Muscle of leg (tissue), 11 donors: ENCODE measurements around the gene KLHL17. TPM values are rescaled to one million over a fixed set of nuclear protein-coding genes. Genes with fewer than 3 reads are reported as not detected.
"Not testable (repeated sequence)": the region's sequence is repeated elsewhere in the genome, so short reads cannot be mapped to it uniquely, and the experiment has no call there.

Source experiments
- DNase-seq: peaks from one replicate; pipeline ENCODE4 v3.0.0; 2013
- H3K27ac ChIP-seq: one replicate; pipeline ENCODE4 v1.5.1; 2013; ENCODE audit warnings: mild to moderate bottlenecking, low read length, control low read depth
- H3K27me3 ChIP-seq: one replicate; pipeline ENCODE4 v1.6.1; 2013; ENCODE audit warnings: low read length; ENCODE audit not compliant: control insufficient read depth, insufficient read depth
- H3K36me3 ChIP-seq: one replicate; pipeline ENCODE4 v1.6.1; 2013; ENCODE audit warnings: low read length; ENCODE audit not compliant: control insufficient read depth, insufficient read depth
- H3K4me1 ChIP-seq: one replicate; pipeline ENCODE4 v1.6.1; 2013; ENCODE audit warnings: low read length; ENCODE audit not compliant: control insufficient read depth, insufficient read depth
- H3K4me3 ChIP-seq: one replicate; pipeline ENCODE4 v1.5.1; 2013; ENCODE audit warnings: low read length, control low read depth
- H3K9me3 ChIP-seq: replicated peaks from 2 replicates; pipeline ENCODE4 v1.6.1; 2013; ENCODE audit warnings: low read depth, low read length; ENCODE audit not compliant: control insufficient read depth
- WGBS: methylation state at CpG from one replicate; pipeline ENCODE4 v1.1.5; 2013; ENCODE audit warnings: missing lambda C conversion rate; ENCODE audit not compliant: insufficient coverage; 5-methylcytosine and 5-hydroxymethylcytosine counted together
- polyA plus RNA-seq, 8 donors: library from polyadenylated mRNA; unstranded; fragments of 120-200 nt; gene quantifications; one replicate each; pipeline versions ENCODE4 v1.2.1 to v1.2.3, GENCODE V29; 2013; ENCODE audit warnings: inconsistent platforms in 1 of 8, low replicate concordance in 1 of 8; ENCODE audit not compliant: insufficient read length in 8 of 8, insufficient read depth in 1 of 8
- total RNA-seq: library from RNA; stranded (reverse); fragments of 120-200 nt; gene quantifications from one replicate; pipeline ENCODE4 v1.2.4, GENCODE V29; 2013

Gene KLHL17
- total and polyA plus RNA-seq, 9 donors, result 3.9 to 8.1 (median 5.6) TPM

DNA sequence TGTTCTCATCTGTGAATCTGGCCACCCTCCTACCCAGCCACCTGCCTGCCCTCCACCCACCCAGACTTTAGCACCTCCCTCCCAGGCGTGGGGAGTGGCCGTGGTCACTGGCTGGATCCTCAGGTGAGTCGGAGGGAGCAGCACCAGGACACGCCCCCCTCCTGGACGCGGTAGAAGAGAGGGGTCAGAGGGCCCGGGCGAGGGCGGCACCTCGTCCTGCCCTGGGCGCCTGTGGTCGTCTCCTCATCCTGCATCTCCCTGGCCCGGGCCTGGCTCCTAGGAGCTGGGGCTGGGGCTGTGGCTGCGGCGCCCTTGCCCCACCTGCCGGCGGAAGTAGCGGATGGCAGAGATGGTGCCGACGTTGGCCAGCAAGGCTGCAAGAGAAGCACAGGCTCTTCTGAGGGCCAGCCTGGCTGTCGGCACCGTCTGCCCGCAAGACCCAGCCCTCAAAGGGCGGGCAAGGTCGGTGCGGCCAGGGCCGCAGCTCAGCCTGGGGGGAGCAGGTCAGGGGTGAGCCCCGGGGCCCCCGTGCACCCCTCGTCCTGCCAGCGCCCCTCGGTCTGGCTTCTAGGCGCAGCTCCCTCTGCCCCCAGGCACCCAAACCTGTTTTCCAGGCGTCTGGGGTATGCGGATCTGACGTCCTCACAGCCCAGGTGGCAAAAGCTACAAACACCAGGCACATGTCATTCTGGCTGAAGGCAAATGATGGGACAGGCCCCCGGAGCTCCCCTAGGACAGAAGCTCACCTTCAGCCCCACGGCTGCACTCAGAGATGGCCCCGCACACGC lies 15.7 kb downstream of the KLHL17 start:
- Histone ChIP-seq H3K9me3 (no peaks in the 10 kb centered on the region), H3K36me3 (no peaks in the 10 kb centered on the region), H3K27me3 (peaks cover 54% of the 10 kb centered on the region), H3K27ac (no peak overlapping the region), H3K4me3 (no peak overlapping the region), H3K4me1 (peaks cover 10% of the 10 kb centered on the region)
- WGBS, result under 1% methylated on average over 33 of the region's 40 CpGs
- DNase-seq, result no peak

DNA sequence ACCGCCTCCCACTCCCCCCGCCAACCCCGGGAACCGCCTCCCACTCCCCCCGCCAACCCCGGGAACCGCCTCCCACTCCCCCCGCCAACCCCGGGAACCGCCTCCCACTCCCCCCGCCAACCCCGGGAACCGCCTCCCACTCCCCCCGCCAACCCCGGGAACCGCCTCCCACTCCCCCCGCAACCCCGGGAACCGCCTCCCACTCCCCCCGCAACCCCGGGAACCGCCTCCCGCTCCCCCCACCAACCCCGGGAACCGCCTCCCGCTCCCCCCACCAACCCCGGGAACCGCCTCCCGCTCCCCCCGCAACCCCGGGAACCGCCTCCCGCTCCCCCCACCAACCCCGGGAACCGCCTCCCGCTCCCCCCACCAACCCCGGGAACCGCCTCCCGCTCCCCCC lies 16.4 kb downstream of the KLHL17 start:
- not testable (repeated sequence) for H3K36me3 ChIP-seq, H3K4me3 ChIP-seq, DNase-seq, H3K27ac ChIP-seq, H3K9me3 ChIP-seq
- WGBS, result no CpG with 5 or more reads among the region's 39 CpGs
- Histone ChIP-seq H3K4me1 (peaks cover 12% of the 10 kb centered on the region), H3K27me3 (peaks cover 47% of the 10 kb centered on the region)

DNA sequence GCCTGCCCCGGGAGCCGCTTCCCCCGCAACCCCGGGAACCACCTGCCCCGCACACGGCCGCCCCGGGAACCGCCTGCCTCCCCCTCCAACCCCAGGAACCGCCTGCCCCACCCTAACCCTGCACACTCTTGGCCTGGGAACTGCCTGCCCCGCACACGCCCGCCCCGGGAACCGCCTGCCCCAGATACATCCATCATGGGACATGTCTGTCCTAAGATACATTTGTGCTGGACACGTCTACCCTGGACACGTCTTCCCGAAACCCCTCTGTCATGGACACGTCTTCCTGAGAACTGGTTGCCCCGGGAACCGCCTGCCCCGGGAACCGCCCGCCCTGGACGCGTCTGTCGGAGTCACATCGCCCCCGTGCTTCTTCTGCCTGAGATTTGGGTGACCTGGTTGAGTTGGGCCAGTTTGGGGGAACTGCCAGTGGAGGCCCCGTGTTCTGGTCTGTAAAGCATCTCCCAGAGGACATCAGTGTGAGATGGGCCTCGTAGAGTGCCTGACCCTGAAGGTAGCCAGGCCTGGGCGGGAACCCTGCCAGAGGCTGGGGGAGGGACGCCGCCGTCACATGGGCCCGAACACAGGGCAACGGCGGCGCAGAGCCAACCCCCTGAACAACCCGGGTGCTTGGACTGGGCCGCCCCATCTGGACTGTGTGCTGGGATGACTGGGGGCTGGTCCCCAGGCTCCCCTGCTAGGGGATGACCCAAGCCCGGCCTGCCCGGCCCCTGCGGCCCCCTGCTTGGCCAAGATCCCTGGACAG lies 17.9 kb downstream of the KLHL17 start:
- peaks cover 41% of the 10 kb centered on the region for H3K27me3 ChIP-seq
- 86% methylated on average over 42 of the region's 44 CpGs for WGBS
- H3K4me3 ChIP-seq, result no peak overlapping the region
- H3K27ac ChIP-seq, result no peak overlapping the region
- no peaks in the 10 kb centered on the region for H3K9me3 ChIP-seq
- peaks cover 20% of the 10 kb centered on the region for H3K4me1 ChIP-seq
- no peaks in the 10 kb centered on the region for H3K36me3 ChIP-seq
- no peak for DNase-seq

DNA sequence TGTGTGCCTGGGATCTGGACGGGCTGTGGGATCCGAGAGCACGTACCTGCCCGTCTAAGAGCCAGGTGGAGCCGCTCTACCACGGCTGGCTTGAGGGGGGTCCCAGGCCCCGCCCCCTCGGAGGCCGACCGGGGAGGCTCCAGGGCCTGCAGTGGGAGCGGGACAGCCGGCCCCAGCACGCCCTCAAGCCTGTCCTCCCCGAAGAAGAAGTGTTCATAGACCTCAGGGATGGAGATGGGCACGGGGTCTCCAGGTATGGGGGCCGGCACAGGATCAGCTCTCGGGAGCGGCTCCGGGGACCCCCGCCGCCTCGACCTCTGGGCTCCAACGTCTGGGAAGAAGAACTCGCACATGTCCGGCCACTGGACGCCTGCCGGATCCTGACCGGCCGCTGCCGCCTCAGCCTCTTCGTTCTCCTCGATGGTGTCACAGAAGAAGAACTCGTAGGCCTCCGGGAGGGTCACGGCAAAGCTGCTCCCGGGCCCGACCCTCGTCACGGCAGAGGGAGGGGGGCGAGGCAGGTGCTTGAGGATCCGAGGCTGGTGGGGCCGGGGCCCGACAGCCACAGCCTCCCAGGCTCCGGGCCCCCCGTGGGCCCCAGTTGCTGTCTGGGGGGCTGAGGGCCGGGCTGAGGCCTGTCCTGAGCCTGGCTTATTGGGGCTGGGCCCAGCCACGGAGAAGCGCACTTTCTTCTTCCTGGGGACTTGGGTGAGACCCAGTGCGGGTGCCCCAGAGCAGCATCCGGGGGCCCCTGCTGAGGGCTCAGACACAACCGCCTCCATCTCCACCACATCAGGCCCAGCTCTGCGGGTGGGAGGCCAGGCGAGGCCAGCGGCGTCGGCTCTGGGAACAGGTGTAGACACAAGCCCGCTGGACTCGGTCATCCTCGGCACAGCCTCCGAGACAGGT lies 18.7 kb downstream of the KLHL17 start:
- Histone ChIP-seq H3K9me3 (no peaks in the 10 kb centered on the region), H3K4me1 (peaks cover 20% of the 10 kb centered on the region), H3K36me3 (no peaks in the 10 kb centered on the region), H3K27me3 (peaks cover 40% of the 10 kb centered on the region), H3K4me3 (no peak overlapping the region), H3K27ac (no peak overlapping the region)
- no peak for DNase-seq
- WGBS, result 76% methylated on average over 47 of the region's 60 CpGs

DNA sequence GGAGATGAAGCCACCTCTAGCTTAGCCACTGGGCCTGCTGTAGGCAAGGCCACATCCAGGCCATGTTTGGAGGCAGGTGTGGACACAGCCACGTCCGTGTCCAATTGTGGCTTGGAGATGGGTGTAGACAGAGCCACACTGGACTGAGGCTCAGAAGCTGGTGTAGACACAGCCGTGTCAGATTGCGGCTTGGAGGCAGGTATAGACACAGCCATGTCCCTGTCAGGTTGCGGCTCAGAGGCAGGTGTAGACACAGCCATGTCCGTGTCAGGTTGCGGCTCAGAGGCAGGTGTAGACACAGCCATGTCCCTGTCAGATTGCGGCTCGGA lies 19.3 kb downstream of the KLHL17 start:
- no peaks in the 10 kb centered on the region for H3K36me3 ChIP-seq
- H3K4me1 ChIP-seq, result peaks cover 20% of the 10 kb centered on the region
- 90% methylated on average over 9 of the region's 9 CpGs for WGBS
- H3K4me3 ChIP-seq, result no peak overlapping the region
- no peaks in the 10 kb centered on the region for H3K9me3 ChIP-seq
- H3K27ac ChIP-seq, result no peak overlapping the region
- peaks cover 34% of the 10 kb centered on the region for H3K27me3 ChIP-seq
- no peak for DNase-seq

DNA sequence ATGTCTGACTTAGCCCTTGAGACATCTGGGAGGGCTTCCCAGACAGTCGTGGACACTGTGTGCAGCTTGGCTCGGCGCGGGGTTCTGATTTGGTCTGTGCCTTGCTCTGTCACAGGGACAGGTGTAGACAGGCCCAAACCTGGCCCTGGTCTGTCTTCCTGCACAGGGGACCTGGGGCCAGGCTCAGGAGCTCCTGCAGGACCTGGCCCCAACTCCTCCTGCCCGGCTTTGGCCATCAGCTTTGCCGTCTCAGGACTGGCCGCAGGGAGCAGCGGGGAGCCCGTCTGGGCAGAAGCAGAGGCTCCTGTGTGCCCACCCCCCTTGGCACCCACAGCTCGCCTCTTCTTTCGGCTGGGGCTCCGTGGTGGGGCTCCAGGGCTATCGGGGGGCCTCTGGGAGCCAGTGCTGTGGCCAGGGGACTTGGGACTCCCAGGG lies 19.8 kb downstream of the KLHL17 start:
- no peak overlapping the region for H3K27ac ChIP-seq
- H3K27me3 ChIP-seq, result peaks cover 32% of the 10 kb centered on the region
- H3K4me3 ChIP-seq, result no peak overlapping the region
- H3K9me3 ChIP-seq, result no peaks in the 10 kb centered on the region
- H3K4me1 ChIP-seq, result peaks cover 20% of the 10 kb centered on the region
- no peaks in the 10 kb centered on the region for H3K36me3 ChIP-seq
- no peak for DNase-seq
- WGBS, result 73% methylated on average over 13 of the region's 13 CpGs

DNA sequence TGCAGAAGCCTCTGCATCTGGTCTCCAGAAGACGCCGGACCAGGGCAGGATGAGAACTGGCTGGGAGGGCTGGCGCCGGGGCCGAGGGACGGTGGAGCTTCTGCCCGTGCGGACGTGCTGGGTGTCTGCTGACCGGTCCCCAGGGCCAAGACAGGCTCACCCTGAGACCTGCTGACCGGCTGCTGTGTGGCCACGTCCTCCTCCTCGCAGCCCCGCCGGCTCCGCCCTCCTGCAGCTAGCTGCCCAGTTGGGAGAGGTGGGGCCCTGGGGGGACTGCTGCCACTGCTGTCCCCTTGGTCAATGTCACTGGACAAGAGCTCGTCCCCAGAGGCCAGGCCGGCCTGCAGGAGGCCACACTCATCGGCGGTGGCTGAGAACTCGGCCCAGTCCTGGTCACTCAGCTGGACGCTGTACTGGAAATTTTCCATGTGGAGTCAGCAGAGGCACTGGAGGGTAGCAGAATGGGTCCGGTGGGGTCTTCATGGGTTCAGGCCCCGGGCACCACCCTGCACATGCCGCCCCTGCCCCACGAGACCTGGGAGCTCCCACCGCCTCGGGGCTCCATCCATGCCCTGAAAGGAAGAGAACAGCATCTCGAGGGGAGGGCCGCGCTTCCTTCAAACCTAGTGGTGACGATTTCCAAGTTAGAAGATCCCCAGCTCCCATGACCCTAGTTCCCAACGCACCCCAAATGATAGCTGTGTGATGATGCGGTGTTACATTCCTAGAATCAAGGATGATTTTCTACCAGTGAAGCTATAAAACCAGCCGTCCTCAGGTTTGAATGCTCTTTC lies 20.4 kb downstream of the KLHL17 start:
- no peak overlapping the region for H3K27ac ChIP-seq
- no peaks in the 10 kb centered on the region for H3K9me3 ChIP-seq
- DNase-seq, result no peak
- 58% methylated on average over 25 of the region's 35 CpGs for WGBS
- H3K4me3 ChIP-seq, result no peak overlapping the region
- peaks cover 20% of the 10 kb centered on the region for H3K4me1 ChIP-seq
- H3K27me3 ChIP-seq, result peaks cover 29% of the 10 kb centered on the region
- no peaks in the 10 kb centered on the region for H3K36me3 ChIP-seq

DNA sequence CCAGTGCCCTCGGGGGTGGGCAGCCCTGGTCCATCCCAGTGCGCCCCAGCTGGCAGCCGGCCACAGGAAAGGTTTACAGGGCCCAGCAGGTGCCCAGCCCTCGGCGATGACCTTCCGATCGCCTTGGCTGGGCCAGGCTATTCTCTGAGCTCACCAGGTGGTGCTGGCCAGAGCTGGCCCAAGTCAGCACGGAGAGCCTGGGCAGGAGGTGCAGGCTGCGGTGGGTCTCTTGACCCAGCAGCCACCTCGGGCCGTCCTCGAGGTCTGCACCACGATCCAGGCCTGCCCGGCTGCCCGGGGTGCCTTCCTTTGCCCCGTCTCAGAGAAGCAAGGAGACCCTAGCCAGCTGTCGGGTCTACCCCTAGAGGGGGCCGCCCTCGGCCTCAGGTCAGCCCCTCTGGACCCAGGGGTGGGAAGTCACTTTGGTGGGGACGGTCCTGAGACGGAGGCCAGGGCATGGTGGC lies 21.1 kb downstream of the KLHL17 start:
- Histone ChIP-seq H3K27me3 (peaks cover 27% of the 10 kb centered on the region), H3K4me3 (no peak overlapping the region), H3K9me3 (no peaks in the 10 kb centered on the region), H3K4me1 (peaks cover 13% of the 10 kb centered on the region), H3K36me3 (no peaks in the 10 kb centered on the region), H3K27ac (no peak overlapping the region)
- 84% methylated on average over 18 of the region's 21 CpGs for WGBS
- DNase-seq, result no peak

DNA sequence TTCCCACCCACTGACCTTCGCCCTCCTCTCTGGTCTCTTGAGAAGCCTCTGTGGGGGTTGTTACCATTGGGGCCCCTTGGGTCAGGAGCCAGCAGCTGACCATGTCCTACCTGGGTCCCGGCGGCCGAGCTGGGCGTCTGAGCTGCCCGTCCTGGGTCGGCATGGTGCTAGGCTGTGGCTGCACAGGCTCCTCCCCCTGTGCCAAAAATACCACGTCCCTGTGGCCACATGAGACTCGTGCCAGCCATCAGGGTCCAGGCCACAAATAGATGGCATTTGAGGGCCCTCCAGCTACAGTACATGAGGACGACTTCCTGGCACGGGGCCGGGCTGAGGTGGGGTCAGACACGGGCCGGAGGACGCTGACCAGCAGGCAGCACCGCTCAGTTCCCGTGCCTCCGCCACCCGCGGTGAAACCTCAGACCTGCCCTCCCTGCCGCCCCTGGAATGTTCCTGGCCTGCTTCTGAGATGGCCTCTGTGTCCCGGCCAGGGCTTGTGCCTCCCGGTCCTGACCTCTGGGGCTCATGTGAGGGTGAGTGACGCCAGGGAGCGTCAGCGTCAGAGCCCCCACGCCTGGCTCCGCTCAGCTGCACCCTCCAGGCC lies 21.7 kb downstream of the KLHL17 start, which contains the start of gene PERM1:
TSS of gene PERM1 (minus strand) at position 139 of the 604 bp plus-strand sequence. CDS start 1,064 bp downstream, outside the sequence.
- no peak for DNase-seq
- 61% methylated on average over 28 of the region's 28 CpGs for WGBS
- Histone ChIP-seq H3K4me1 (peaks cover 13% of the 10 kb centered on the region), H3K4me3 (no peak within 1 kb of the TSS), H3K27ac (no peak within 1 kb of the TSS), H3K36me3 (no peaks in the 10 kb centered on the region), H3K9me3 (no peaks in the 10 kb centered on the region), H3K27me3 (peaks cover 27% of the 10 kb centered on the region)
